ENCODE data around the gene TMEM44. TPM values are rescaled to one million over a fixed set of nuclear protein-coding genes. Genes with fewer than 3 reads are reported as not detected.

TMEM44 gene
- total and polyA plus RNA-seq, 2 donors (not counting 1 experiment from before 2014, with no cell fraction given): 11.0 to 14.9 TPM

- H3K36me3 ChIP-seq (ENCODE audit: control insufficient read depth, insufficient read depth, low read length): peaks cover 8% of the 10 kb centered on the region
- peaks cover 21% of the 10 kb centered on the region for H3K4me1 ChIP-seq (ENCODE audit: control insufficient read depth, extremely low read depth, insufficient read depth, low read length)
- no peak overlapping the region for H3K4me3 ChIP-seq (replicated peaks in 1 of 4; ENCODE audit: control extremely low read depth in 1 of 4, insufficient read depth in 1 of 4, low read depth in 3 of 4, low read length in 4 of 4)
- no peaks in the 10 kb centered on the region for H4K20me1 ChIP-seq (ENCODE audit: control insufficient read depth, extremely low read depth, insufficient read depth, low read length)
- H3K79me2 ChIP-seq (ENCODE audit: control insufficient read depth, insufficient read depth, low read length): peaks cover 9% of the 10 kb centered on the region
- no peak overlapping the region for H3K4me2 ChIP-seq (ENCODE audit: extremely low read depth, insufficient read depth, low read length)
- TF ChIP-seq EZH2 (IDR thresholded peaks at IDR 0.05; ENCODE audit: low read length, missing control alignments): no peak
- TF ChIP-seq CTCF (conservative IDR thresholded peaks at IDR 0.05 in 1 of 2, IDR thresholded peaks at IDR 0.05 in 1 of 2; ENCODE audit: low read depth in 1 of 2, low read length in 2 of 2): no peak
- H3K27me3 ChIP-seq (ENCODE audit: control insufficient read depth, insufficient read depth, low read length): no peaks in the 10 kb centered on the region
- H3K9me3 ChIP-seq (ENCODE audit: control insufficient read depth, insufficient read depth, low read depth, low read length): no peaks in the 10 kb centered on the region
- H3K9ac ChIP-seq (ENCODE audit: insufficient read depth, low read length): no peak overlapping the region
- DNase-seq (ENCODE audit: low read depth in 2 of 2): peak; percentile 40 to 85
- H2AFZ ChIP-seq (ENCODE audit: low read length): no peak overlapping the region
- no peak overlapping the region for H3K27ac ChIP-seq (ENCODE audit: insufficient read depth, low read length)
Measured at GRCh38 chr3:194588741-194589140, 44.5 kb downstream of the TMEM44 start.

- Histone ChIP-seq H3K4me1 (ENCODE audit: control insufficient read depth, extremely low read depth, insufficient read depth, low read length) (peaks cover 21% of the 10 kb centered on the region), H2AFZ (ENCODE audit: low read length) (no peak overlapping the region), H3K36me3 (ENCODE audit: control insufficient read depth, insufficient read depth, low read length) (peaks cover 8% of the 10 kb centered on the region), H3K27ac (ENCODE audit: insufficient read depth, low read length) (peak overlapping the region; percentile 89), H3K4me3 (replicated peaks in 1 of 4; ENCODE audit: control extremely low read depth in 1 of 4, insufficient read depth in 1 of 4, low read depth in 3 of 4, low read length in 4 of 4) (no peak overlapping the region), H3K79me2 (ENCODE audit: control insufficient read depth, insufficient read depth, low read length) (peaks cover 9% of the 10 kb centered on the region), H4K20me1 (ENCODE audit: control insufficient read depth, extremely low read depth, insufficient read depth, low read length) (no peaks in the 10 kb centered on the region), H3K4me2 (ENCODE audit: extremely low read depth, insufficient read depth, low read length) (no peak overlapping the region), H3K27me3 (ENCODE audit: control insufficient read depth, insufficient read depth, low read length) (no peaks in the 10 kb centered on the region), H3K9me3 (ENCODE audit: control insufficient read depth, insufficient read depth, low read depth, low read length) (no peaks in the 10 kb centered on the region), H3K9ac (ENCODE audit: insufficient read depth, low read length) (no peak overlapping the region)
- TF ChIP-seq EZH2 (IDR thresholded peaks at IDR 0.05; ENCODE audit: low read length, missing control alignments): no peak
- TF ChIP-seq CTCF (conservative IDR thresholded peaks at IDR 0.05 in 1 of 2, IDR thresholded peaks at IDR 0.05 in 1 of 2; ENCODE audit: low read depth in 1 of 2, low read length in 2 of 2): no peak
- DNase-seq (ENCODE audit: low read depth in 2 of 2): no peak
Measured at GRCh38 chr3:194588236-194588635, 45.0 kb downstream of the TMEM44 start.

- peaks cover 9% of the 10 kb centered on the region for H3K79me2 ChIP-seq (ENCODE audit: control insufficient read depth, insufficient read depth, low read length)
- H3K4me2 ChIP-seq (ENCODE audit: extremely low read depth, insufficient read depth, low read length): peak overlapping the region; percentile 7
- H3K9me3 ChIP-seq (ENCODE audit: control insufficient read depth, insufficient read depth, low read depth, low read length): no peaks in the 10 kb centered on the region
- TF ChIP-seq EZH2 (IDR thresholded peaks at IDR 0.05; ENCODE audit: low read length, missing control alignments) (no peak), CTCF (conservative IDR thresholded peaks at IDR 0.05 in 1 of 2, IDR thresholded peaks at IDR 0.05 in 1 of 2; ENCODE audit: low read depth in 1 of 2, low read length in 2 of 2) (no peak)
- no peaks in the 10 kb centered on the region for H4K20me1 ChIP-seq (ENCODE audit: control insufficient read depth, extremely low read depth, insufficient read depth, low read length)
- peak; percentile 84 to 88 for DNase-seq (ENCODE audit: low read depth in 2 of 2)
- no peak overlapping the region for H2AFZ ChIP-seq (ENCODE audit: low read length)
- peak overlapping the region; percentile 89 for H3K27ac ChIP-seq (ENCODE audit: insufficient read depth, low read length)
- H3K36me3 ChIP-seq (ENCODE audit: control insufficient read depth, insufficient read depth, low read length): peaks cover 8% of the 10 kb centered on the region
- no peaks in the 10 kb centered on the region for H3K27me3 ChIP-seq (ENCODE audit: control insufficient read depth, insufficient read depth, low read length)
- H3K9ac ChIP-seq (ENCODE audit: insufficient read depth, low read length): peak overlapping the region; percentile 9
- H3K4me1 ChIP-seq (ENCODE audit: control insufficient read depth, extremely low read depth, insufficient read depth, low read length): peaks cover 18% of the 10 kb centered on the region
- no peak overlapping the region for H3K4me3 ChIP-seq (replicated peaks in 1 of 4; ENCODE audit: control extremely low read depth in 1 of 4, insufficient read depth in 1 of 4, low read depth in 3 of 4, low read length in 4 of 4)
Measured at GRCh38 chr3:194587438-194587931, 45.7 kb downstream of the TMEM44 start.

Data from fibroblast of lung (primary cell).